ENCODE results near the gene MAP2K2. TPM values are rescaled to one million over a fixed set of nuclear protein-coding genes. Genes with fewer than 3 reads are reported as not detected.

The MAP2K2 gene
- total RNA-seq, 1 donor from 2014 or later: 96.0 TPM

DNA sequence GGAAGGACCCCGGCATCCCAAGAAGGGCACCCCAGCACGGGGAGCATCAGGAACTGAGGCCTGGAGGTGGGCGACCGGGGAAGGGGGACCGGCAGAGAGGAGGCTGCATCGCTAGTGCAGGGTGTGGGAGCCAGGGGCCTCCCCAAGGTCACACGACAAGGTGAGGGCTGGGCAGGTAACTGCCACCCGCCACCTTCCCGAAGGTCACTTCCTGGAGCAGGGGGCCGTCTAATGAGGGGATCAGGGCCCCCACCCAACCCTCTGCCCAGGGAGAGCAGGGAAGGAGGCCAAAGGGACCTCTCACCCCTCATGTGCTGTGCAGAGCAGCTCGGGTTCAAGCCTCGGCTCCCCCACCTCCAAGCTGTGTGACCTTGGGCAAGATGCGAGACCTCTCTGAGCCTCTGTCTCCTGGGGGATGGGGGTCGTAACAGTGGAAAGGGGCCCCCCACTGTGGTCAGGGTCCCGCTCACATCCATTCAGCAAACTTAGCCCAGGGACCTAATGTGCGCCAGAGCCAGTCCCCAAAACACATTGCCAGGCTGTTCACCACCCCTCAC lies 63.2 kb downstream of the MAP2K2 start:
- no peak for DNase-seq

DNA sequence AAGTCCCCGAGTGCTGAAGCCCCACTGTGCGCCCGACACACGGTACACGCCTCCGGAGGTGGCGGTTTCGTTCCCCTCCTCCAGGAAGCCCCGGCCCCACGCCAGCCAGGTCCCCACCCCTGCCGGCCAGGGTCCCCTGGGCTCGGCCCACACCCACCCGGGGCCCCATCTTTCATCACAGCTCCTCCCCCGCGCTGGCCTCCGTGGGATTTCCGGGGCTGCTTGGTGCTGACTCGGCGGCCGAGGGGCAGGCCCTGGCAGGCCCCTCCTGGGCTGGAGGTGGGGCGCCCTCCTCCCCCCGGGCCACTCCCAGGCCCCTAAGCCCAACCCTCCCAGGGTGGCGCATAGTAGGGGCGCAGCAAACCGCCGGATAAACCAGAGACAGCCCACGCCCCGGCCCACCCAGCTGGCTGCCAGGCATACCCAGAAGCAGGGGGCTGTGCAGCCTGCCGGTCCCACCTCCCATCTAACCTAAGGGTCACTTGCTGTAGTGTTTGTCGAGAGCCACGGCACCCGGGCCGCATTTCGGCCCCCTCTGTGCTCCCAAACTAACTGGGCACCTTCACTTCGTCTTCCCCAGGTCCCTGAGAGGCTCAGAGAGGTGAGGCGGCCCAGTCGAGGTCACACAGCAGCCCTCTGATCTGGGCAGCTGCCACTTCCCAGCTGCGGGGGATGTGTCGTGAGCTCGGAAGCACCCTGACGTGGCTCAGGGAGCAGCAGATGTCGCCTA lies 63.9 kb downstream of the MAP2K2 start:
- DNase-seq: no peak

DNA sequence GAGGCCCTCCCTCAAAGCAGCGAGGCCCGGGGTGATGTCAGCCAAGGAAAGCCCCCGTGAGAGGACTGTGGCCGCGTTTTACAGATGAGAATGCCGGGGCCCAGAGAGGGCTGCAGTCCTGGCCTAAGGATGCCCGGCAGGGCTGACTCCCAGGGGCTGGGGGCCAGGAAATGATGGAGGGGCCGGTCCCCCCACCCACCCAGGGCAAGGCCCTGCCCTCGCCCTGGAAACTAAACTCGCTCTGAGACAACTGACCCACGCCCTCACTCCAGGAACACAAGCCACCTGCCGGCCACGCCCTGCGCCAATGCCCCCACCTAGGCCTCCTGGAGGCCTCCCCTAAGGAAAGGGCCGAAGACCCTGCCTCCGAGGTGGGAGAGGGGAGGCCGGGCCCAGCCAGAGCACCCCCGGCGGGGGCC lies 64.5 kb downstream of the MAP2K2 start:
- no peak for DNase-seq

DNA sequence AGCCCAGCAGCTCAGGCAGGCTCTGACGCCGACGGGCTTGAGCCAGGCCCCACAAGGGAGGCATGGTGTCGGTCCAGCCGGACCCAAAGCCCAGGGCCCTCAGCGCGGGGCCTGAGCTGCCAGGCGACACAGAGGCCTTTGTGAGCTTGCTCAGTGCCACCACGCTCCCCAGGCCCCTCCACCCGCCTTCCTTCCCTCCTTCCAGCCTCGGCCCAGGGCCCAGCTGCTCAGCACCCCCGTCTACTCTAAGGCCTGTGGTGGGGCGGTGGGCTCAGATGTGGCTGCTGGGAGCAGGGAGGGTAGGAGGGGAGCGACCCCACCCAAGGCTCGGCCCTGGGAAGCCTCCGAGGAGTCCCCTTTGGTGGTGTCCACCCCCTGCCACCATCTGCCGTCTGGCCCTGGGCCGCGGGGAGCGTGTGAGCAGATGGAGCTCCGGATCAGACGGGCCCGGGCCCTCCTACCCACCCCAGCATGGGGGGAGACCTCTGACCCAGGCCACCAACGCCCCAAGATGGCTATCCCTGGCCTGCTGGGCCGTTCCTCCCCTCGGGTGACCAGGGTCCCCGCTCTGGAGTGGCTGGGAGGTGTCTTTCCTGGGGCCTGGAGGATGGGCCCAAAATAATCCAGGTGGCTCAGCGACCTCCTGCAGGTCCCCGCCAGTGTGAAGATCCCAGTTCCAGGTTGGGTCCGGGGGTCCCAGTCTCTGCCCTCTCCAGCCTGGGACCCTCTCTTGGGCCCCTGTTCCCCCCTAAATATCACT lies 65.0 kb downstream of the MAP2K2 start:
- peak; percentile 53 for DNase-seq

DNA sequence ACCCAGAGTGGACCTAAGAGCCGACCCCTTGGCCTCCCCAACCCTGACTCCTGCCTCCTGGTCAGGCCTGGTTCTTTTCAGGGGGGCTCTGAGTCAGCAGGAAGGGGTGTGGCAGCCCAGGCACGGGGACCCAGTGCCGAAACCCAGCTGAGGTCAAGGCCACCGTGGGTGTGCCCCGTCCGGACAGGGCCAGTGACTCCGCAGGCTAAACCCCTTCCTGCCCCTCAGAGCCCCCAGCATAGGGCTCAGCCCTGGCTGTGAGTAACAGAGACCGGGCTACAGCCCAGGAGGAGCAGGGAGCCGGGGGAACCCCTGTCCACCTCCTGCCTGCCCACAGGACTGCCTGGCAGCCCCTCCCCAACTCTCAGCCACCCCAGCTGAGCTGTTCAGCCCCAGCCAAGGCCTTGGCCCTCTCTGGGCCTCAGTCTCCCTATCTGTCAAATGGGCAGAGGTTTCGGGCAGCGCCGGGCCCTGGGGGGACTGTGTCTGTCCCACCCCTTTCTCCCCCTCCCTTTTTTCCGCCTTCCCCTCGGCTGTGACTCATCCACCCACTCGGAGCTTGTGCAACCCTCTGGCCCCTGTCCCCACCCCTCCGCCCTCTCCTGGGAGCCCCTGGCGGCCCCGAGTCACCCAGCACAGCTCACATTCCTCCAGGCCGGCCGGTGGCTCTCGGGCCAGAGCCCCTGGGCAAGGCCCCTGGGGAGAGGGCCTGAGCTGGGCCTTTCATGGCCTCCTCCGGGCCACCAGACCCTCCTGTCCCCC lies 65.8 kb downstream of the MAP2K2 start:
- DNase-seq: peak; percentile 37

DNA sequence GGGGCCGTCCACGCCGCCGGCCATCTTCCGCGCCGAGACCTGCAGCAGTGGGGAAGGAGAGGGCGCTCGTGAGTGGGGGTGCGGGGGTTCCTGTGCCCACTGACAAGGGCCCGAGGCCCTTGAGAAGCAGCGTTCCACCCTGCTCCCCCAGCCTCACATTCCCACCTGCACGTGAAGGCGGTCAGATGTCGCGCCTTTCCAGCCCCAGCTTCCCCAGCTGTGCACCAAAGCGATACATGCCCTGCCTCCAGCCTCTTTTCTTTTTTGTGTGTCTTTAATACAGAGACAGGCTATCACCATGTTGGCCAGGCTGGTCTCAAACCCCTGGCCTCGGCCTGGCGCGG lies 68.7 kb downstream of the MAP2K2 start:
- DNase-seq: no peak

DNA sequence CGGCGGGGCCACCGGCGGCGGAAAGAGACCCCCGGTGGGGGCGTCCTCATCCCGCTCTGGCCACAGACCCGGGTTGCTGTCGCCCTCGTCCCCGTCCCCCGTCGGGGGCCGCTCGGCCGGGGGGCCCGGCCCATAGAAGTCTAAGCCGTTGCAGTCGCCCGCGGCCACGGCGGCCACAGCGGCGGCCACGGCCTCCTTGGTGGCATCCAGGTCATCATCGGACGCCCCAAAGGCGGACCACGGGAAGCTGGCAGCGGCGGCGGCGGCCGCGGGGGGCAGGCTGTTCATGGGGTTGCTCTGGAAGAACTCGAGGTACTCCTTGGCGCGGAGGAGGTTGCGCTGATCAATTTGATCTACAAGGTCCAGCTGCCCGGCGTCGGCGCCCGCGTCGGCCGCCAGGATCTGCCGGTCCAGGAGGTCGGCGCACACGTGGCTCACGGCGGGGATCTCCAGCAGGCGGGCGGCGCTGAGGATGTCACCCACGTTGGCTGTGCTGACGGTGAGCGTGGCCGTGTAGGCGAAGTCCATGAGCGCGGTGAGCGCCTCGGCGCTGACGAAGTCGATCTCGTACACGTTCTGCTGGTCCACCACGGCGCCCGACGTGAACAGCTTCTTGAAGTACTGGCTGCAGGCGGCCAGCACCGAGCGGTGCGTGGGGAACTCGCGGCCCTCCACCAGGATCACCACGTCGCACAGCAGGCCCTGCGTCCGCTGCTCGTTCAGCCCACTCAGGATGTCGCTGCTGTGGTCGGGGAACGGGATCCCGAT lies 69.3 kb downstream of the MAP2K2 start:
- DNase-seq: no peak

DNA sequence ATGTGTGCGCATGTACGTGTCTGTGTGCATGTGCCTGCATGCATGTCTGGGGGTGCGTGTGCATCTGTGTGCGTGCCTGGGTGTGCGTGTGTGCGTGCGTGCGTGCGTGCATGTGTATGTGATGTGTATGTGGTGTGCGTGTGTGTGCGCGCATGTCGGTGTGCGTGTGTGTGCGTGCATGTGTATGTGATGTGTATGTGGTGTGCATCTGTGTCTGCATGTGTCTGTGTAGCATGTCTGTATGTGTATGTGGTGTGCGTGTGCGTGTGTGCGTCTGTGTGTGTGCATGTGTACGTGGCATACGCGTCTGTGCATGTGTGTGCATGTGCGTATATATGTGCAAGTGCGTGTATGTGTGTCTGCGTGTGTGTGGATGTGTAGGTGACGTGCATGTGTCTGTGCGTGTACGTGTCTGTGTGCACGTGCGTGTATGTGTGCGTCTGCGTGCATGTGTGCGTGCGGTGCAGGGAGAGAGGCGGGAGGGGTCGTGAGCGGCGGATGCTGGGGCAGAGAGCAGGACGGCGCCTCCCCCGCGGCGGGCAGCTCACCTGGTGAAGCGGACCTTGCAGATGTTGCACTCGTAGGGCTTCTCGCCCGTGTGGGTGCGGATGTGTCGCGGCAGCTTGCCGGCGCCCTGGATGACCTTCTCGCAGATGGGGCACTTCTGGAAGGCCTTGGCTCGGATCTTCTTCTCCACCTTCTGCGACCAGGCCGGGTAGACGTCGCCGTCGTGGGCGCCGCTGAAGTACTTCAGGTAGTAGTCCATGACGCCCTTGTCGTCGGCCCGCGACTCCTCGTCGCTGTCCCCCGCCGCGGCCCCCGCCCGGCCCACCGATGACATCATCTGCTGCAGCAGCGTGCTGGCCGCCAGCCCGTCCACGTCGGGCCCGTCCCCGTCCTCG lies 70.2 kb downstream of the MAP2K2 start:
- DNase-seq: no peak

DNA sequence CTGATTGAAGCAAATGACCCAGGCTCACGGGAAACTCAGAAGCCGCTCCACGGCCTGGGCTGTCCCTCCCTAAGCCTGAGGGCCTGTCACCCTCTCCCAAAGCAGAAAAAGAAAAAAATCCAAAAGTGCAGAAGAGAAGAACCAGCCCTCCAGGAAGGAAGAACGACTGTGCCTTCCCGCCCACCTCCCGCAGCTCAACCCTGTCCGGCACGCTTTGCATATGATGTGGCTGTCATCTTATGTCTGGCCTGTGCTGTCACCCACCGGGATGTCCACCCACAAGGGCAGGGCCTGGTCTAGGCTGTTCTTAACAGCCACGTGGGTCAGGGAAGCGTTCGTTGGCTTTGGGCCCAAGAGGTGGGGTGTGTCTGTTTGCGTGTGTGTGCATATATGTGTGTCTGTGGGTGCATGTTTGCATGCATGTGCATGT lies 70.9 kb downstream of the MAP2K2 start:
- no peak for DNase-seq

DNA sequence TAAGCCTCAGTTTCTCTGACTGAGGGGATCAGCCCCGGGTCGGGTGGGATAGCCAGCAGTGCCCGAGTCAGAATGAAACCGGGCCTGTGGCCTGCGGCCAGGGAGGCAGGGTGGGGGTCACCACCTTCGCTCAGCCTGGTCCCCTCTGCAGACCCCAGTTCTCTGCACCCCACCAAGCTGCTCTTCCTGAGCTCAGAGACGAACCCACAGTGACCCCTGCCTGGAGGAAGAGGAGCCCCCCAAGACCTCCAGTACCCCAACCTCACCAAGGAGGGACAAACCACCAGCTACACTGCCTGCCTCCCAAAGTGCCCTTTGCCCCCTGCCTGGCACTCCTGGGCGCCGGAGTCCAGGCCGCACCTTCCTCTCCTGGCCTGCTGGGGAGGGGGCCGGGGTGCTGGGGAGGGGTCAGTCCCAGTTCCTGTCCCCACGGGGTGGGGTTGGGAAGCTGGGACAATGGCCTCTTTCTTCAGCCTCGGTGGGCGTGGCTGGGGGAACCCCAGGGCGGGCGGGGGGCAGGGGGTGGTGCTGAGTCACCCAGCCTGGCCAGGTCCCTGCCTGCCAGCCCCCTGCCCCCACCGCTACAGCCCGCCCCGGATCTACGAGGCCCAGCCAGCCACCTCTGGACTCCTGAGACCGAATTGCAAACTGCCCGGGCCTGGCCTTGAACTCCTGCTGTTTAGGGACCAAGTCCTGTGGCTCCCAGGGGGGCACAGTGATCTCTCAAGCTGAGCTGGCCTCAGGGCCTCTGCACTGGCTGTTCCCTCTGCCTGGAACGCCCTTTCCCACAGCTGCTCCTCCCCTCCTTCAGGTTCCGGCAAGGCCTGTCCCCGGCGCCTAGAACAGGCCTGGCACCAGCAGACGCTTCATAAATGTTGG lies 71.6 kb downstream of the MAP2K2 start:
- no peak for DNase-seq

DNA sequence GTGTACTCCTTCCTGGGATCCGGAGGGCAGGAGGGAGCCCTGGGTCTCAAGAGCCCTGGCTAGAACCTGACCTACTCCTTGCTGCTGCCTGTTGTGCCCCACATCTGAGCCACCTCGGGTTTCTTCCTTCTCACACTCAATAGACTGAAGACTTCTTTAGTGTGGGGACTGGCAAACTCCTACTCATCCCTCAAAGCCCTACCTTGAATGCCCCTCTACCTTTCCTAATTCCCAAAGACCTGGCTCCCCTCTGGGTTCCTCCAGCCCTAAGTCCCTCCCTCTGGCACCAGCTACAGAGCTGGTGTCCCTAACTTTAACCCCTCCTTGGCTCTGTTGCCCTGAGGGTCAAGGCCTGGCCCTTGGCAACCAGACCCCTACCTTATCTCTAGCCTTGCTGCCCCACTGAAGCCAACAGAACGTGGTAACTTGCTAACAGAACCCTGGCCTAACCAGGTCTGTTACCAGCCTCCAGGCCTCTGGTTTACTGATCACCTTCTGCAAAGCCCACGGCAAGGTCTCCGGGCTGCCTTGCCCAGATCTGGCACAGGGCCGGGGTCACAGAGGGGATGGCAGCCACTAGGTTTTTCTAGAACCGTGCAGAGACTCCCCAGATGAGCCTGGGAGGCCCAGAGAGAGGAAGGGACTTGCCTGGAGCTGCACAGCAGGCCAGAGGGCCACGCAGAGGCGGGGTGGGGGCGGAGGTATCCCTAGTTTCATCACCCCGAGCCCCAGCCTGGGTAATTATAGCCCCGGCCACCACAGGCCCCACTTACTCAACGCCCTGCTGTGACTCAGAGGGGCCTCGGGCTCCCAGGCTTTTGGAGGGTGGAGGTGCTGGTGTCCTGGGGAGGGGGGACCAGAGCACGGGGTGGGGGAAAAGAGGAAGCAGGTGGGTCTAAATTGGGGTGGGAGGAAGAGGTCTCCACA lies 72.5 kb downstream of the MAP2K2 start:
- no peak for DNase-seq

DNA sequence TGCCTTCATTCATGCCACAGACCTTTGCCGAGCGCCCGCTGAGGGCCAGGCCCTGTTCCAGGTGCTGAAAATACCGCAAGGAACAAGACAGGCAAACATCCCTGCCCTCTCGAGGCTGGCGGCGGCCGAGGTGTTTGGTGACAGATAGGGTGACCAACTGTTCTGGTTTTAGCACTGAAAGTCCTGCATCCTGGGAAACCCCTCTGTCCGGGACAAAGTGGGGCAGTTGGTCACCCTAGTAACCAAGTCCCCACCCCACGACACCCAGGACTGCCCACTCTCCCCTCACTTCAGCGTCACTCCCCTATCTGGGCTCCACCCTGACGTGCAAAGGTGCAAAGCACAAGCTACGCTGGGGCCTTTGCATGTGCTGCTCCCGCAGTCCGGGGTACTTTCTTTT lies 74.5 kb downstream of the MAP2K2 start:
- DNase-seq: no peak

DNA sequence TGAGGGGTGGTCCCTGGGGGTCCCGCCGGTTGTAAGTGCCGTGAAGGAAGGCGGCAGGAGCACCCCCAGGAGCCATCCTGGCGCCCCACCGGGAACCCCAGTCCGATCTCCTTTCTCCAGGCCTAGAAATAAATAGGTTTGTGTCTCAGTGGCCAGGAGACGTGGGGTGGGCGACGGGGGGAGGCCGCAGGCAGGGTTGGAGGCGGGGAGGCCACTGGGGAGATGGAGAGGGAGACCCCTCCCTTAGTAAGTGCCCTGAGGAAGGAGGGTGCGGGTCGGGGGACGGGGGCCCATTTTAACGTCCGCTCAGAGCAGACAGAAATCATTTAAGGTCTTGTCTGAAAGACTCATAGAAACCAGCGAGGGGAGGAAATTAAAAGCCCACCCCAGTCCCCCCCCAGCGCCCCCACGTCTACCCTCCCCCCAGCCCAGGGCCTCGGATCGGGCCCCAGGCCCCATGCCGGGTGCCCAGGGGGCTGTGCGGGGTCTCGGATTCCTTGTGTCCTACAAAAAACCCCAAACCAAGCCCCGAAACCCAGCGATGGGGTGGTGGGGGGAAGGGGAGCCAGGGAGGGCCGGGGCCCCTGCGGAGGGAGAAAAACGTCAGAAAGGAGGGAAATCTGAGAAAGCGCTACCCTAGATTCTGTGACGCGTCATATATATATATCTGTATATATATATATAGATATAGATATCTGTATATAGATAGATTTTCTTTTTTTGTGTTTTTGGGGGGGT lies 76.8 kb downstream of the MAP2K2 start:
- no peak for DNase-seq

DNA sequence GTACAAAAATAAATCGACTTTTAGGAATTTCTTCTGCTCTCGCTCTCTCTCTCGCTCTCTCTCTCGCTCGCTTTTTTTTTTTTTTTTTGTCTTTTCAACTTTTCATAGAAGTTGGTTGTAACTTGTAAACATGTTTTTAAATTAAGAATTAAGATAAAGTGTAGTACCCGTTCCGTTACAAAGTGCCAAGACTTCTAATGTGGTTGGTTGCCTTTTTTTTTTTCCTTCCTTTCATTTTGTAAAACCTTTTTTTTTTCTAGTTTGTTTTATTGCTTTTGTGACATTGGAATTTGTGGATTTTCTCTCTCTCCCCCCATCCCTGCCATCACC lies 77.6 kb downstream of the MAP2K2 start:
- no peak for DNase-seq

DNA sequence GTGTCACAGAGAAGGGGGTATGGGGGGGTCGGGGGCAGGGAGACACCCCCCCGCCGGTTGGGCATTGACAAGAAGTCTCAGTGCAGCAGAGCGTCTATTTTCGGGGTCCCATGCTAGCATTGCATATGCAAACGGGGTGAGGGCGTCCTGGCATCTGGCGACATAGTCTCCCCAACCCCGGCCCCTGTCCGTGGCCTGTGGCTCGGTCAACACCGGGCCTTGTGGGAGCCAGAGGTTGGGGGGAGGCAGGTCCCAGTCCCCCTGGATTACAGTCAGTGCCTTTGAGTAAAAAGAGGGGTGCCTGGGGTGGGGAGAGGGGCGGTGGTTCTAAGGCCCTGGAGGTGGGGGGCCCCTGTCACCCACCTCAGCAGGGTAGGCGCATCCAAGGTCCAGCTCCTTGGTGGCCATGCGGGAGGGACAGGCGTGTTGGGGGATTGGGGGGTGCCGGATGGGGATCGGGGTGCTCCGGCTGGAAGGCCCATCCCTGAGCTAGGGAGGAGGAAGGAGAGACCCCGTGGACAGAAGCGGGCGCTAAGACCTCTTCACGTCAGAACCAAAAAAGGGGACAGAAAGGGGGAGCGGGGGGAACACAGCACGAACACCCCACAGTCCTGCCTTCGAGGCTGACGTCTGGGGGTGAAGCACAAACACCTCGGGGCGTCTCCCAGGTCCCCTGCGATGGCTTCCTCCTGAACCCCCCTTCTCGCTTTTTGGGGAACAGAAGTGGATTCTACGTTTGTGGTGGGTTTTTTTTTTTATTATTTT lies 78.1 kb downstream of the MAP2K2 start:
- DNase-seq: no peak

DNA sequence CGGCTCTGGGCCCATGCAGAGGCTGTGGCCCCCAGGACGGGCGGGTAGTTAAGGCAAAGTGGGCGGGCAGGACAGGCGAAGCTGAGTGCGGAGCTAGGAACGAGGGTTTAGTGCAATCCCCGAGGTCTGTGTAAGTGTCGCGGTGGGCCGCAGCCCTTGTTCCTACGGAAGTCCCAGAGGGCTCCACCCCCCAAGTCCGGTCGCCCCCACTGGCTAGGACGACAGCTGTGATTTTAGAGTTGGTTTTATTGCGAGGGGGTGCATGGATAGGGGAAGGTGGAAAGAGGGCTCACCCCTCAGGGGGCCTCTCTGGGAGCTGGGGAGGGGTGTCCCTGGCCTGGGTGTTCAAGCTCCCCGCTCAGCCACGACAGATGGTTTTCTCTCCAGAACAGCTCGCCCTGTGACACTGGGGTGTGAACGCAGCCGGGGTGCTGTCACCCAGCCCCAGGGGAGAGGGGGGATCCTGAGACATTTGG lies 78.9 kb downstream of the MAP2K2 start:
- DNase-seq: no peak

Data from tongue (tissue), 2 donors.